Activated naive CD8-positive, alpha-beta T cell (primary cell): ENCODE measurements around the gene PDF.
"Not testable (repeated sequence)": the region's sequence is repeated elsewhere in the genome, so short reads cannot be mapped to it uniquely, and the experiment has no call there.

Source experiments
- H3K27ac Mint-ChIP-seq: one replicate; pipeline ENCODE4 v1.8.0; 2021; ENCODE audit warnings: mixed read lengths
- H3K27me3 Mint-ChIP-seq: one replicate; pipeline ENCODE4 v1.8.0; 2021; ENCODE audit warnings: mixed read lengths
- H3K36me3 Mint-ChIP-seq: one replicate; pipeline ENCODE4 v1.8.0; 2021; ENCODE audit warnings: mixed read lengths
- H3K4me1 Mint-ChIP-seq: one replicate; pipeline ENCODE4 v1.8.0; 2021; ENCODE audit warnings: low read depth, mixed read lengths
- H3K4me3 Mint-ChIP-seq: one replicate; pipeline ENCODE4 v1.8.0; 2021; ENCODE audit warnings: mild to moderate bottlenecking, mixed read lengths
- H3K9me3 Mint-ChIP-seq: one replicate; pipeline ENCODE4 v1.8.0; 2021; ENCODE audit warnings: low read depth, mixed read lengths

Gene PDF

GRCh38 chr16:69315486-69316311 lies 14.7 kb downstream of the PDF start:
- Mint-ChIP-seq H3K27ac (no peak overlapping the region), H3K4me1 (peaks cover 19% of the 10 kb centered on the region), H3K4me3 (no peak overlapping the region), H3K9me3 (no peaks in the 10 kb centered on the region), H3K36me3 (peaks cover 3% of the 10 kb centered on the region), H3K27me3 (no peaks in the 10 kb centered on the region)

DNA sequence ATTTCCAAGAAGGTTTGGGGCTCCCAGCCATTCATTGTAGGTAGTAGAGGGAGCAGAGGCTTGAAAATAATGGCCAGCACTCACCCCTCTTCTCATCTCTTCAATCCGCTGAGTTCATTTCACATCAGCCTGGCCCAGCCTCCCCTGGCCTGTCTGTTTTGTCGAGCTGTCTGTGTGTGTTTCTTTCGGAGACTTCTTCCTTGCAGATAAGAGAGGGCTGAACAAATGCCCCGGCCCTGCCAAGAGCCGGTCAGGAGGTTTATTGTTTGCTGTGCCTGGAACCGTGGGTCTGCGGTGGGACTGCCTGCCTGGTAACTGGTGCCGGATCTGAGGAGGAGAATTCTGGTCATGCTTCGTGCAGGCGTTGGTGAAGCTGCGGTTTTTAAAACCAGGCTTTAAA lies 15.9 kb downstream of the PDF start:
- Mint-ChIP-seq H3K4me3 (no peak overlapping the region), H3K4me1 (peaks cover 23% of the 10 kb centered on the region), H3K9me3 (no peaks in the 10 kb centered on the region), H3K27ac (no peak overlapping the region), H3K36me3 (peaks cover 3% of the 10 kb centered on the region), H3K27me3 (no peaks in the 10 kb centered on the region)

DNA sequence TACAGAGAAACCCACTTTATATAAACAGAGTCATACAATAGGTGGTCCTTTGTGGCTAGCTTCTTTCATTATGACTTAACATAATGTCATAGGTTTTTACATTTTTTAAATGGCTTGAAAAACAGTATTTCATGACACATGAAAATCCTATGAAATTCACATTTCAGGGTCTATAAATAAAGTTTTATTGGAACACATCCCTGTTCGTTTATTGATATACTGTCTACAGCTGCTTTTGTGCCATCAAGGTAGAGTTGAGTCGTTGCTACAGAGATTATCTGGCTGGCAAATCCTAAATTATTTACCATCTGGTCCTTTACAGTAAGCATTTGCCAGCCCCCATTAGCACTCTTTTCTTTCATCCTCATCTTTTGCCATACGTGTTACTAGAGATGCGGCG lies 16.9 kb downstream of the PDF start:
- Mint-ChIP-seq H3K27me3 (no peaks in the 10 kb centered on the region), H3K36me3 (peaks cover 3% of the 10 kb centered on the region), H3K4me1 (peaks cover 23% of the 10 kb centered on the region), H3K4me3 (peak overlapping the region; percentile 75), H3K27ac (peak overlapping the region; percentile 82), H3K9me3 (no peaks in the 10 kb centered on the region)

GRCh38 chr16:69311533-69312387 lies 18.6 kb downstream of the PDF start:
- H3K9me3 Mint-ChIP-seq = no peaks in the 10 kb centered on the region
- H3K4me1 Mint-ChIP-seq = peaks cover 23% of the 10 kb centered on the region
- H3K4me3 Mint-ChIP-seq = peak overlapping the region; percentile 97
- H3K36me3 Mint-ChIP-seq = peaks cover 3% of the 10 kb centered on the region
- H3K27me3 Mint-ChIP-seq = no peaks in the 10 kb centered on the region
- H3K27ac Mint-ChIP-seq = peak overlapping the region; percentile 92

GRCh38 chr16:69310653-69311532 lies 19.5 kb downstream of the PDF start, which contains the start of gene VPS4A:
Gene VPS4A (plus strand): TSS chr16:69311350. CDS start chr16:69311512, 162 bp downstream.
- Mint-ChIP-seq H3K9me3 (no peaks in the 10 kb centered on the region), H3K36me3 (peaks cover 3% of the 10 kb centered on the region), H3K4me3 (peak within 1 kb of the TSS; percentile 97), H3K27me3 (no peaks in the 10 kb centered on the region), H3K27ac (peak within 1 kb of the TSS; percentile 92), H3K4me1 (peaks cover 23% of the 10 kb centered on the region)

DNA sequence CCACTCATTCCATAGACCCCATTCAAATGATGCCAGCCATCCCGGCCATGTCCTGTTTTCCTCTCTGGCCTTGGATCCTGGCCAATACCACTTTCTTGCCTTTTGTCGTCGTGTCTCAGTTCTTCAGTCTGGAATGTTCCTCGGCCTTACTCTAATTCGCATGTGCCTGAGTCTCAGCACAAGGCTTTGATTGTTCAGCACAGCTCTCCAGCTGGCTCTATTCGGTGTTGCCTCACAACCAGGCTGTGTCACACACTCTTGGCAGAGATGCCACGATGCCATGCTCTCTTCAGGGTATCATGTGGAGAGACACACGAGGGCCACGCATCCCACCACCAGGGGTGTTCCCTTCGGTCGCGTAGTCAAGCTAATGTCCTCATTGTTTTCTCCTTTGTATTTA lies 21.1 kb downstream of the PDF start:
- Mint-ChIP-seq H3K36me3 (peaks cover 3% of the 10 kb centered on the region), H3K4me3 (peak overlapping the region; percentile 1), H3K27ac (no peak overlapping the region), H3K27me3 (no peaks in the 10 kb centered on the region), H3K9me3 (no peaks in the 10 kb centered on the region), H3K4me1 (peaks cover 23% of the 10 kb centered on the region)

DNA sequence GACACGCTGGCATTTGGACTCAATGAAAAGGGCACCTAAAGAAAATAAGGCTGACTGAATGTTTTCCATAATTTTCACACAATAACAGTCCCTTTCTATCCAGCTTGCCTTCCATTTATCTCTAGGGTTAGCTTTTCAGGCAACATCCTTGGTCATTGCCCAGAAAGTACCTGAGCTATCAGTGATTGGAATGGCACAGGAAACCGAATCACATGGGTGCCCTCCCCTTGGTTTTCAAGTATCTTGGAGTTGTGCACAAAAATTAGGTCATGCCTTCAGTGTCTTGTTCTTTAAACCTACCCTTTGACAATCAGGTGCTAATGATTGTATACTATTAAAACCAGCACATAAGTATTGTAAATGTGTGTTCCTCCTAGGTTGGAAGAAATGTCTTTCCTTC lies 22.5 kb downstream of the PDF start:
- Mint-ChIP-seq H3K27ac (no peak overlapping the region), H3K36me3 (peaks cover 3% of the 10 kb centered on the region), H3K4me3 (no peak overlapping the region), H3K9me3 (no peaks in the 10 kb centered on the region), H3K27me3 (no peaks in the 10 kb centered on the region), H3K4me1 (peaks cover 11% of the 10 kb centered on the region)

- H3K27ac Mint-ChIP-seq = no peak overlapping the region
- H3K4me1 Mint-ChIP-seq = peaks cover 8% of the 10 kb centered on the region
- no peaks in the 10 kb centered on the region for H3K27me3 Mint-ChIP-seq
- H3K4me3 Mint-ChIP-seq = no peak overlapping the region
- peaks cover 1% of the 10 kb centered on the region for H3K36me3 Mint-ChIP-seq
- no peaks in the 10 kb centered on the region for H3K9me3 Mint-ChIP-seq
These were observed 23.3 kb downstream of the PDF start for GRCh38 chr16:69307091-69307490.

DNA sequence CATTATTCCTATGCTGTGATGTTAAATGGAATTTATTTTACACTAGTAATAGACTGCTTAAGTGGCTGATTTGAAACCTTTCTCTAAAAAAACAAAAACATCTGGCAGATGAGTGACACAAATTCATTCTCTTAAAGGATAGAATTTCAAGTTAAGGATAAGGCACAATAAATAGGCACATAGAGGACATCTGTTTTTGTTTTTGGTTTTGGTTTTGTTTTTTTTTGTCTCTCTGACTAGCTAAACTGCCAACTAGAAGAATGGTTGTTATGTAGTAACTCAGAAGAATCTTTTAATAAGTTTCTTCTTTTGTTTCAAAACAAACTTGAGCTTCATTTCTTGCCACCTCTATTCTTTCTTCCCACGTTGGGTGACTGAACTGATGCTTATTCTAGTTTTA lies 24.4 kb downstream of the PDF start:
- Mint-ChIP-seq H3K27me3 (no peaks in the 10 kb centered on the region), H3K4me3 (no peak overlapping the region), H3K9me3 (no peaks in the 10 kb centered on the region), H3K36me3 (peaks cover 2% of the 10 kb centered on the region), H3K27ac (no peak overlapping the region), H3K4me1 (peaks cover 5% of the 10 kb centered on the region)

GRCh38 chr16:69302301-69302700 lies 28.1 kb downstream of the PDF start:
- Mint-ChIP-seq H3K4me1 (no peaks in the 10 kb centered on the region), H3K36me3 (peaks cover 2% of the 10 kb centered on the region)

GRCh38 chr16:69301861-69302260 lies 28.5 kb downstream of the PDF start:
- Mint-ChIP-seq H3K27ac (no peak overlapping the region), H3K4me3 (no peak overlapping the region), H3K9me3 (no peaks in the 10 kb centered on the region), H3K36me3 (peaks cover 2% of the 10 kb centered on the region), H3K4me1 (no peaks in the 10 kb centered on the region), H3K27me3 (no peaks in the 10 kb centered on the region)

More at GRCh38 chr16:69302301-69302700, 28.1 kb downstream of the PDF start:
- Mint-ChIP-seq H3K4me3 (no peak overlapping the region), H3K27ac (no peak overlapping the region), H3K27me3 (no peaks in the 10 kb centered on the region), H3K9me3 (no peaks in the 10 kb centered on the region)

- Mint-ChIP-seq H3K27ac (no peak overlapping the region), H3K27me3 (no peaks in the 10 kb centered on the region), H3K9me3 (no peaks in the 10 kb centered on the region), H3K36me3 (peaks cover 2% of the 10 kb centered on the region), H3K4me1 (no peaks in the 10 kb centered on the region), H3K4me3 (no peak overlapping the region)
These were observed 29.2 kb downstream of the PDF start for GRCh38 chr16:69301187-69301586.

- Mint-ChIP-seq H3K27ac (no peak overlapping the region), H3K27me3 (no peaks in the 10 kb centered on the region), H3K4me3 (no peak overlapping the region), H3K36me3 (peaks cover 2% of the 10 kb centered on the region), H3K9me3 (no peaks in the 10 kb centered on the region), H3K4me1 (no peaks in the 10 kb centered on the region)
These were observed 32.1 kb downstream of the PDF start for GRCh38 chr16:69298261-69298660.

DNA sequence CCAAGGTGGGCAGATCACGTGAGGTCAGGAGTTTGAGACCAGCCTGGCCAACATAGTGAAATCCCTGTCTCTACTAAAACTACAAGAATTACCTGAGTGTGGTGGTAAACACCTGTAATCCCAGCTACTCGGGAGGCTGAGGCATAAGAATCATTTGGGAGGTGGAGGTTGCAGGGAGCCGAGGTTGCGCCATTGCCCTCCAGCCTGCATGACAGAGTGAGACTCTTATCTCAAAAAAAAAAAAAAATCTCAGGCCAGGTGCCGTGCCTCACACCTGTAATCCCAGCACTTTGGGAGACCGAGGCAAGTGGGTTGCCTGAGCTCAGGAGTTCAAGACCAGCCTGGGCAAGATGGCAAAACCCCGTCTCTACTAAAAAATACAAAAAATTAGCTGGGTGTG lies 33.6 kb downstream of the PDF start:
- H3K27ac Mint-ChIP-seq, H3K27me3 Mint-ChIP-seq: not testable (repeated sequence)

More for the DNA sequence above, 33.6 kb downstream of the PDF start:
- not testable (repeated sequence) for H3K9me3 Mint-ChIP-seq, H3K36me3 Mint-ChIP-seq, H3K4me3 Mint-ChIP-seq, H3K4me1 Mint-ChIP-seq
